PC-9 (cell line): ENCODE measurements around the gene TOMM5.

Source experiments
- CTCF ChIP-seq: fragments of 200-600 bp; sonication (generic); conservative IDR thresholded peaks from 2 replicates; pipeline ENCODE4 v1.6.1; 2017; ENCODE audit warnings: mixed run types, antibody characterized with exemption, mild to moderate bottlenecking, moderate library complexity
- EZH2 ChIP-seq: fragments of 200-600 bp; sonication (generic); IDR thresholded peaks from 2 replicates; pipeline ENCODE4 v1.8.0; 2017; ENCODE audit warnings: antibody characterized with exemption, low read depth

- TF ChIP-seq CTCF (no peak), EZH2 (no peak)
Measured at GRCh38 chr9:37554318-37554717, 38.1 kb downstream of the TOMM5 start.
